GDM1 (cell line): ENCODE data around the gene ATG12.
A peak's percentile ranks its signal among the peaks of the same experiment; 100 is the strongest.
"Not testable (repeated sequence)": the region's sequence is repeated elsewhere in the genome, so short reads cannot be mapped to it uniquely, and the experiment has no call there.

ENCODE experiments used
- DNase-seq: peaks from one replicate; lab custom pipeline; 2025; lab: John Stamatoyannopoulos, UW

ATG12 gene

DNA sequence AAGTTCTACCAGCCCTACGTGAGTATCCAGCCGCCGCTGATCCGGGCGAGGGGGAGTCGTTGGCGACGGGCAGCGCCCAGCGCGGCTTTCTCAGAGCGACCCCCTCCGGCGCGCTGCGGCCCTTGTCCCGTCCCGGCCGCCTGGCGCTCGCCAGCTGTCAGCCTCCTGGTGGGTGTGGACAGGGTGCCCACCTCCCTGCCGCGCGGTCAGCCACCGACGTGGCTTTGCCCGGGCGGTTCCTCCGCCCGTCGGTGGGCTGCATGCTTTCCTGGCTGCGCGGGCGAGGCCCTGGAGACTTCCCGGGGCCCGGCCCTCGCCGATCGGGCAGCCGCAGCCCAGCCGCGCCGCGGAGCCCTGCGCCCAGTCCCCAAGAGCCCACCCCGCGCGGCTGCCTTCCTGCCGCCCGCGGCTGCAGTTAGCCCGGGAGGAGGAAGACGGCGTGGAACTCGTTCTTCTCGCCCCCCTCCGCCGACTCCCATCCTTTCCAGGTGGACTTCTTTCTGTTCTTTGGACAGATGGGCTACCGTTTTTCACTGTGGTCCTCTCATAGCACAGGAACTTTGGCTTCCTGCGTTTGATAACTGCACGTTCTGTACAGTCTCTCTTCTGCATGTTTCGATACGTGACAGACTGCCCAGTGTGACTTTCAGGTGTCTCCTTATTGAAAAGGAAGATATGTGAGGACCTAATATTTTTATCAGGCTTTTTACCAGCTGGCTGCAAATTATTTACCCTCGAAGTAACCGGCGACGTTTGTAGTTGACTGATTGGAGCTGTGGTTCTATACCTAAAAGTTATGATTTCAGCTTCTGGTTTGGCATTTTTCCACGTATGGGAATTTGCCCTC is 947 bp upstream of the ATG12 start:
- peak; percentile 65 for DNase-seq

DNA sequence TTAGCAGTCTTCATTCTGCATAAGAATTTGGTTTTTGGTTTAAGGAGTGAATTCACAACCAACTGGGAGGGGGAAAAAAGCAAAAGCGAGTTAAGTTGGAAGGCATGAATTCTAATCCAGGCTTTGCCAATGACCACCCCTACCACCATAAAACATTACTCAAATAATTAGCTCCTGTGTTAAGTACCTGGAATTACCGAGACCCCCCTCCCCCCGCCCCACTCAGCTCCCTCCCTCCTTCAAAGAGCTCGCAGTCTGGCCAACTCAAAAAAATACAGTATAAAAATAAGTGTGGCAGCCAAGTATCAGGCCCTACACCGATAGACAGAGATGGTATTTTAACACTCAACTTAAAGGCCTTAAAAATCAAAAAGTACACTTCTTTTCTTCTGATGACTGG is 492 bp downstream of the ATG12 start:
- DNase-seq: no peak

DNA sequence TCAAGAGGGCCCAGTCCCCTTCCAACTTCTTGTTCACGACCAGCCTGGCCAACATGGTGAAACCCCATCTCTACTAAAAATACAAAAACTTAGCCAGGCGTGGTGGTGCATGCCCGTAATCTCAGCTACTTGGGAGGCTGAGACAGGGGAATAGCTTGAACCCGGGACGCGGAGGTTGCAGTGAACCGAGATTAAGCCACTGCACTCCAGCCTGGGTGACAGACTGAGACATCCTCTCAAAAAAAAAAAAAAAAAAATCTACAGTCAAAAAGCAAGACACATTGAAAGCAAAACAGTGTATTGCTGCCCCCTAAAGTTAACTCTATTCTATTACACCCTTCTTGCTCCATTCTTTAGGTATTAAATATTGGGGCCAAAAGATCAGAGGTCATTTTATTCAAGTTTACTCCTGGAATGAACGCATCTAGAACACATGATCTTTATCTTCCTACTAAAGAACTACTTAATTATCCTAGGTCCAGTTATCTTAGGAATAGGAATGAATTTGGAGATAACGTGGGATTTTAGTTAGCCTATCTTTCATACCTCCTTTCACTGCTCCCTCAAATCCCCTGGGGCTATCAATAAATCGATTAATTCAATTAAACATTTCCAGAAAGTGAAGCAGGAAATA is 2.4 kb downstream of the ATG12 start:
- DNase-seq: peak; percentile 12

DNA sequence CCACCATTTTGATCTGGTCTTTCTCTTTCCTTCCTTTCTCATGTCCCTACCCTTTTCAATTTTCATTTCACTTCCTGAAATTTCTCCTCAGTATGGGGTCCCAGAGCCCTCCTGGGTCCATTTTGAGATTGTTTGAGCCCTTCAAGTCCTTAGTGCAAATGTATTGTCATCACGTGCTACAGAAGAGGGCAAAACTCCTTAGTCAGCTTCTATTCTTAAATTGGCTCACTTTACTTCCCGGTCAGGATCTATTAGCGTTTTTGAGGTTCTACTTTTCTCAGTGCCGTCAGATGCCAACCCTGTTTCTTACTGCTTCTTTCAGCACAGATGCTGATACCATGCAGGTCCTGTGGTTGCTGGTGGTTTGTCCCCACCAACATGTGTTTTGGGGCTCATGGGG is 5.9 kb downstream of the ATG12 start:
- no peak for DNase-seq

DNA sequence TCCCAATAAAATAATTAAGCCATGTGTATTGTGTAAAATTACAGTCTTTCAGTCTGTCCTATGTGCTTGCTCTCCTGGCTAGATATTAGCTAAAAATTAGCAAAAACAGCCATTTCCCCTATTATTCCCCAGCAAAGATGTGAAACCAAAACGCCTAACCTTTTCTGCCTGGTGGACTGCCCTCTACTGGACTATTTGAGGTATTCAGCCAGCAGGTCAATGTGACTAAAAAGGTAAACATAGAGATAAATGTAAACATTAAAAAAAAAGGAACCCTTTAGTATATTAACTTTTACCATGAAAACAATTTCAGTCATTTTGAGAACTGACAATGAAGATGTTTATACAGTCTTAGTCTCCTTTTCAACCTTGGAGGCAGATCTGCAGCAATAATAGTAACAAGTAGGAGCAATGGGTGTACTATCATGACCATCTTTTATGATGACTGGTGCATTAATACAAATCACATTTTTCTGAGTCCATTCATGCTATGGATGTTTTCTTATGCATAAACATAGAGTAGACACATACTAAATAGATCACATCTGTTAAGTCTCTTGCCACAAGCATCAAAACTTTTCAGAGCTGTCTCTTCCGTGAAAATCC is 10.1 kb downstream of the ATG12 start:
- DNase-seq: no peak

DNA sequence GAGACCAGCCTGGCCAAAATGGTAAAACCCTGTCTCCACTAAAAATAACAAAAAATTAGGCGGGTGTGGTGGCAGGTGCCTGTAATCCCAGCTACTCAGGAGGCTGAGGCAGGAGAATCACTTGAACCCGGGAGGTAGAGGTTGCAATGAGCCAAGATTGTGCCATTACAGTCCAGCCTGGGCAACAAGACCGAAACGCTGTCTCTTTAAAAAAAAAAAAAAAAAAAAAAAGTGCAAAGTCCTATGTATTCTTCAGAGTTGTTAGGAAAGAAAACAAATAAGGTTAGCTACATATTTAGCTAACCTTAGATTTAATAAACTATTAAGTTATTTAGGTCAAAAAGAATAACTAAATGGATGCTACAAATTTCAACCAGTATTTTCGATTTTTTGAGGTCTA is 11.5 kb downstream of the ATG12 start:
- no peak for DNase-seq

DNA sequence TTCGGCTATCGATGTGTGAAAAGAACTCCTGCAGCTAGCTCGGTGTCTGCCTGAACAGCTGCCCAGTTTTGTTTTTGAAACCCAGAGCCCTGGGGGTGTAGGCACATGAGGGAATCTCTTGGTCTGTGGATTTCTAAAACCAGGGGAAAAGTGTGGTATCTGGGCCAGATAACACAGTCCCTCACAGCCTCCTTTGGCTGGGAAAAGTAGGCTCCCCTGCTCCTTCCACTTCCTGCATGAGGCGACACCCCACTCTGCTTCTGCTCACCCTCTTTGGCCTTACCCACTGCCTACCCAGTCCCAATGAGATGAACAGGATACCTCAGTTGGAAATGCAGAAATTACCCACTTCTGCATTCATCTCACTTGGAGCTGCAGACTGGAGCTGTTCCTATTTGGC is 15.4 kb downstream of the ATG12 start:
- DNase-seq: no peak

DNA sequence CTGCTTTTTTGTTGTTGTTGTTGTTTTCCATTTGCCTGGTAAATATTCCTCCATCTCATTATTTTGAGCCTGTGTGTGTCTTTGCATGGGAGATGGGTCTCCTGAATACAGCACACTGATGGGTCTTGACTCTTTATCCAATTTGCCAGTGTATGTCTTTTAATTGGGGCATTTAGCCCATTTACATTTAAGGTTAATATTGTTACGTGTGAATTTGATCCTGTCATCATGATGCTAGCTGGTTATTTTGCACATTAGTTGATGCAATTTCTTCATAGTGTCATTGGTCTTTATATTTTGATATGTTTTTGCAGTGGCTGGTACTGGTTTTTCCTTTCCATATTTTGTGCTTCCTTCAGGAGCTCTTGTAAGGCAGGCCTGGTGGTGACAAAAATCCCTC is 16.4 kb downstream of the ATG12 start:
- not testable (repeated sequence) for DNase-seq

DNA sequence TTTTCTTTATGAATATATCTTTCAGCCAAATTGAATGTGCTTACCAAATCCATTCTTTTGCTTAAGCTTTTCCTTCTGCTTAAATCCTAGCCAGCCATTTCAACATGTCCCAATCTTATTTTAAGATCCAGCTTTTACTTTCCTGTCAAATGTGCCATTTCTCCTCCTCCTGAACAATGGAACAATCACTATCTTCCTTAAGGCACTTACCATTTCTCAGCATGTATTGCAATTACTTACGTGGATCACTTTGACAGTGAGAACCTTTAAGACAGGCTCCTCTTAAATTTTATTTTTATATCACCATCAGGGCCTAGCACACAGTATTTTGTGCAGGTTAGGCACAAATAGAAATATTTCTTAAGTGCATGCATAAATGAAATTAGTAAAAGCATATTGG is 20.5 kb downstream of the ATG12 start:
- no peak for DNase-seq

DNA sequence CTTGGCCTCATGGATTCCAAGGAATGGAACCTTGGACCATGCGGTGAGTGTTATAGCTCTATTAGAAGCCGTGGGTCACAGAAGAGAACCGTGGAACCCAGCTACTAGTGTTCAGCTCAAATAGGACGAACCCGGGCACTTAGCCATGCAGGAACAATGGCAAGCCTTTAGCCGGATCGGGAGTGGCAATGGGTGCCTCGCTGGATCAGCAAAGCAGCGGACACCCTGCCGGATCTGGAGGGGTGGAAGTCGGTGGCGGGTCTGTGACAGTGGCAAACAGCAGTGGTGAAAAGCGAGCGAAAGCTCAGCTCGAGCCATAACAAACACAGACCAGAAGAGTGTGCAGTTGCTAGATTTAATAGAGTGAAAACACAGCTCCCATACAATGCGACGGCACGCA is 22.5 kb downstream of the ATG12 start:
- no peak for DNase-seq

DNA sequence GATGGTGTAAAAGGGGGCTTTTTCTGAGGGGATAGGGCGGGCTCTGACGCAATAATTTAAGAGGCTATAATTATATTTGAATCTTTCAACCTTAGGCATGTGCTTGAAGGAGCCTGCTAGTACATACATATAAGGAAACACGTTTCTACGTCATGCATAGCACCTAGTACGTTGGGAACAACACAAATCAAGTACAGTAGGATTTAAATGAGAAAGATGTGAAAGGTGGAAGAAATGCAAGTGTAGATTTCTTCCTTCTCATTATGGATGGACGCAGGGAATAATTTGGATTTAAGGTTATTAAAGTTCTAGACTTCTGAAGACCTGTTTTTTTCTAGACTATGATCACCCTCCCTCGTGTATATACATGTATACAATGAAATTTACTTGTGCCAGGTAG is 24.0 kb downstream of the ATG12 start:
- DNase-seq: no peak

DNA sequence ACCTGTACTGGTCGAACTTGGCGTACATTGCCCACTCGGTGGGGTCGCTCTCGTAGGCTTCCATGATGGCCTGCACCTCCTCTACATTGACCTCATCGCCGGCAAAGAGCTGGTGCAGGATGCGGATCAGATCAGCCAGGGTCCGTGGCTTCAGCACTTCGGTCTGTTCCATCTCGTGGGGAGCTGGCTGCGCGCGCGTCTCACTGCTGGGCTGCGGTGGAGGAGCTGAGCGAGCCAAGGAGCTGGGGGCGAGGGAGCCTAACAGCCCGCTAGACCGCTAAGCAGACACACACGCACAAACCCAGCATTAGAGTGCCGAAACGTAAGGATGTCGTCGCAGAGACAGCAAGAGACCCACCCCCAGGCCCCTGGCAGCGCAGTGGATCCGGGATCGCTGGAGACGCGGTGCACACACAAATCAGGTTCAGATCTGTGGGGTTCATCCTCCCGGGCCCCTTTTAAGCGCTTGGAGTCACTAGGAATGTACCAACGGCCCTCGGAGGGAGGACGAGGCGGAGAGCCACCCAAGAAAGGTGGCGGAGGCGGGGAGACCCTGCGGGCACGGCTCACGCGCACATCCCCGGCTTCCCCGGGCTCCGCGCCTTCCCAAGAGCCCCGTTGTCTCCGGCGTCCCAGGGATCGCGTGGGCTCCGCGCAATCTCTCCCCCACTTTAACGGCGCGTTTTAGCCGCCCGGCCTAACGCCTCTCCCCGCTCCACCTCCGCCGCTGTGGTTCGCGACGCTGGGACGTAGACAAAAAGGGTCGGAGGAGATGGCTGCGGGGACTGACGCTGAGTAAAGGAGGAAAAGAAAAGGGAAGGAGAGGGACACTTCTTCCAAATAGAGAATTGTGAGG is 24.9 kb downstream of the ATG12 start, which contains the start of gene CDO1:
TSS of gene CDO1 (minus strand) at position 434 of the 856 bp plus-strand sequence. CDS start at position 172, 262 bp downstream.
- no peak for DNase-seq

DNA sequence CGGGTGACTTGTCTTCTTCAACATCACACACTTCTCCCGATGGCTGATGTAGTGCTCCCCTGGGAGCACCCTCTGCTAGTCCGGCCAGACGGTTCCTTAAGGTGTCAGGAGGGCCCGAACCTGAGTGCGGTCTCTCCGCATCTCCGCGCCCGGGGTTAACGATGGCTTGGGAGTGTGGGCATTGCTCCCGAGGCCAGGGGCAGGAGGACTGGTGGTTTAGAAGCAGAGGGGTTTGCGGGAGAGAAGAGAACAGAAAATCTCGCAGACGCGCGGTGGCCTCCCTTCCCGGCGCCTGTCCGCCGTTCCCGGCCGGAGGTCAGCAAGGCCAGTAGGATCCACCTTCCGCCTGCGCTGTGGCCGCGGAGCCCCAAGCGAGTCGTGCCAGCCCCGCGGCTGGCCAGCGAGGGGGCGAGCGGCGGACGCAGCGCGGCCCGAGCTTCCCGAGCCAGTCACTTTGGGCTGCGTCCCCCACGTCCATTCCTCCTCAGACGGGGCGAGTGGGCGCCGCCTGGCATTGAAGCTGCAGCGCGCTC is 25.6 kb downstream of the ATG12 start:
- DNase-seq: no peak

DNA sequence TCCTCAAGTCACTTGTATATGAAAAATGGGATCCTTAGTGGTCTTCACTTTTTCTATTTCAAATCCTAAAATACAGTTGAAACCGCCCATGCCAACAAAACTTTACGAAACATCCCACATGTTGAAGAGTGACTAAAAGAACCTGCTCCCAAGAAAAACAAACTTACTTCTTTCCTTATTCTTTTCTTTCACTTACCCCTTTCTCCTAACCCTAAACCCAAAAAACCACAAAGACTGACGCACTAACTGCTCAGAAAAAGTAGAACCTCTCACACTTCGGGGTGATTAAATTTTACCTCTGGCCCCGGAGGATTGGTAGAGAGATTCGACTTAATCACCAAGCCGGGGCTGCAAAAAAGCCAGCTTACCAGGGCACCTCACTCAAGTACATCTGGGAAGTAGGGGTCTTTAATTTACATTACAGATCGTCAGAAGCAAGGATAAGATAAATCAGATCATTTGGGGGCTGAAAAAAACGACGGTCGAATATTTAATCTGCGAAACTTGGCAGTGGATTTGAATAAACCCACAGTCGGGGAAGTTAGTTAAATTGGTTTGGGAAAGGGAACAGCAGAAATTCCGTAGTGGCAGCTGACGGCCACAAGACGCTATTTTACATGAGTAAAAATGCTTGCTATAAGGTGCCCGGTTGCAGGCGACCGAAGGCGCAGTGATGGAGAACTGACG is 26.2 kb downstream of the ATG12 start:
- DNase-seq: no peak

DNA sequence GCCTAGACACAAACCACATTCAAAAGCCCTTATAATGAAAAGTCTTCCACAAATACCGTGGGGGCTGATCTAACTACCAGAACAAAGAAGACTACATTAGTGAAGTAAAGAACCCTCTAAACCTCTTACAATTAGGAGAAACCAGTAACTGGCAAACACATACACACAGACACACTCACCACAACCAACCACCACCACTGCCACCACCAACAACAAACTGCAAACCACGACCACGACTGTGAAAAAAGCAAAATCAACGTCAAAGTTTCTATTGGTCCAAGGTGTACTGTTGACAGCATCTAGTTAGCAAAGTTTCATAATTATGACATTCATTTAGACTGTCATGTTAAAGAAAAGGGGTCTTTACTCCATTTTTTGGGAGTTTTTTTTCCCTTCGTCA is 27.6 kb downstream of the ATG12 start:
- no peak for DNase-seq

DNA sequence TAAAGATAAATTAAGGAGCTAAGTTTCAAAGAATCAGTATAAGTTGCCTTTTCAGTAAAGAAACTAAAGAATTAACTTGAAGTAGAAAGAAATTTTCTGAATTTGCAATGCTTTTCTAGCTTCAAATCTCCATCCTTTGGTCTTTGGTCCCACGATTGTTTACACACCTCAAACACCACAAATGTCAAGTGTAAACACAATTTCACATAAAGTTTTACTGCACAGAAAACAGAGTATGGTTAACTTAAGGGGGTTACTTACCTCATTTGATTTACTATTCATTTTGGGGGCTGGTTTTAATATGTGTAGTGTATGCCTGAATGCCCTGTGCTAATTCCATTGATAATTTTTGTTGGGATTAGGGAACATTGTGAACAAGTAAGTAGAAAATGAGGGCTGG is 29.0 kb downstream of the ATG12 start:
- no peak for DNase-seq

DNA sequence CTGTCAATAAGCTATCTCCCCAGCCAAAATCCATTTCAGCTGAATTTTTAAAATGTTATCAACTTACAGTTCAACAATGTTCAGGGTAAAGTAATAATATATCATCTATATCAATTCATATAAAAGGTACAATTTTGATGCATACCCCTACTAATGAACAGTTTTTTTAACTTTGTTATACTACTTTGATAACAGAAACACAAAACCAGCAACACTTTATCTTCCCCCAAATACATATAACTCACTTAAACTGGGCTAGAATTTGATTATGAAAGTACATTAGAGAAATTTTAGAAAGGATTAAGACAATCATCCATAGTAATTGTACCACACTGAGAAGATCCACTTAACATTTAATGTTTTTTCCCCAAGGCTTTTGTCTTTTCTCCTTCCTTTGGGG is 30.0 kb downstream of the ATG12 start:
- DNase-seq: no peak

DNA sequence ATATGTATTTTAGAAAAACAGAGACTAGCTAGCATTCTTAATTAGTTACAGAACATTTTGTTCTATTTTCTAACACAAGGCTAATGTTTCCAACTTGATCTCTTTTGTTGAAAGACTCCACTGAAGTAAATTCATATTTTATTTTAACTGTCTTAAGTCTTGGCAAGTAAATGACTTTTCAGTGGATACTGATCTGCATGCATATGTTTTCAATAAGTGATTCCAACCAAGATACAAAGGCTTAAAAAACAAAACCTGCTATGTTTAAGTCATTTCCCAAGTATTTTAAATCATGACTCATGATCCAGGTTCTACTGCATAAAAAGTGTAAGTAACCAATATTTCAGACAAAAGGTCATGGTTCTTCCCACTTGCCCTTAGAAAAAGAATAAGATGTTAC is 30.6 kb downstream of the ATG12 start:
- no peak for DNase-seq

DNA sequence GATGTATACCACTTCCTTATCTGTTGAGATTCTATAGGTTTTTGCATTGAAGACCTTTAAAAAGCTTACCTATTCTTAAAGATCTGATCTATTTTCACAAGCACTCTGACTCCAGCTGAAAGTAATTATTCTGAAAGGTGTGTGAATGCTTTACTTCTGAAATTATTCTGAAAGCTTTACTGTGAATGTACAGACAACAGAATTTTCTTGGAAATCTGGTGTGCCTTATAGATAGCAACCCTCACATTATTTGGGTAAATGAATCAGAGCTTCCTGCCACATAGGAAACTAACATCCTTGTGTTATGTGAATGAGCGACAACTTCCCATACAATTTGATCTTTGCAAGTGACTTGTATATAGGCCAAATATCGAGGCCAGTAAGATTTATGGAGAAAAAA is 31.4 kb downstream of the ATG12 start:
- no peak for DNase-seq

DNA sequence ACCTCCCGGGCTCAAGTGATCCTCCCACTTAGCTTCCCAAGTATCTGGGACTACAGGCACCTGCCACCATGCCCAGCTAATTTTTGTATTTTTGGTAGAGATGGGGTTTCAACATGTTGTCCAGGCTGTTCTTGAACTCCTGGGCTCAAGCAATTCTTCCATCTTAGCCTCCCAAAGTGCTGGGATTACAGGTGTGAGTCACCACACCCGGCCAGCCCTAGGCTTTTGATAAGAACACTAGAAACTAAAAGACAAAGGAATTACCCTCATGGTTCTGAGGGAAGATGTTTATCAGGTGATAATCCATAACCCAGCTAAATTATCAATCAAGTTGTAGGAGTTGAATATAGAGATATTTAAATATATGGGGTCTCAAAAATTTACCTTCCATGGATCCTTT is 33.3 kb downstream of the ATG12 start:
- not testable (repeated sequence) for DNase-seq

DNA sequence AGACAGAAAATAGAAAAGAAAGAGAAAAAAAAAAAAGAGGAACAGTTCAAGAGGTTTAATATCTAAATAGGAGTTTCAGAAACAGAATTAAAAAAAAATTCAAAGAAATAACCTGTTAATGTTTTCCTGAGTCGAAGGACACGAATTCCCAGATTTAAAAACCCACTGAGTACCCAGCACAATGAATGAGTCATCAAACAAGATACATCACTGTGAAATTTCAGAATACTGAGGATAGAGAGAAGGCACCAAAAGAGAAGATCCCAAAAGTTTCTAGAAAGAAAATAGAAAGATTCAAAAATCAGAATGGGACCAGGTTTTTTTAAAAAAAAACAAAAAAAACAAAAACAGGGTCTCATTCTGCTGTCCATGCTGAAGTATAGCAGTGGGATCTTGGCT is 33.7 kb downstream of the ATG12 start:
- DNase-seq: no peak
